GM19463 (cell line): ENCODE data around the gene ITK.

ENCODE experiments used
- ATAC-seq: cut with Tn5 transposase; IDR thresholded peaks from one replicate; pipeline ENCODE4 v1.9.1; 2021; ENCODE audit warnings: mild to moderate bottlenecking, moderate library complexity; ENCODE audit not compliant: unreplicated experiment

Gene ITK

DNA sequence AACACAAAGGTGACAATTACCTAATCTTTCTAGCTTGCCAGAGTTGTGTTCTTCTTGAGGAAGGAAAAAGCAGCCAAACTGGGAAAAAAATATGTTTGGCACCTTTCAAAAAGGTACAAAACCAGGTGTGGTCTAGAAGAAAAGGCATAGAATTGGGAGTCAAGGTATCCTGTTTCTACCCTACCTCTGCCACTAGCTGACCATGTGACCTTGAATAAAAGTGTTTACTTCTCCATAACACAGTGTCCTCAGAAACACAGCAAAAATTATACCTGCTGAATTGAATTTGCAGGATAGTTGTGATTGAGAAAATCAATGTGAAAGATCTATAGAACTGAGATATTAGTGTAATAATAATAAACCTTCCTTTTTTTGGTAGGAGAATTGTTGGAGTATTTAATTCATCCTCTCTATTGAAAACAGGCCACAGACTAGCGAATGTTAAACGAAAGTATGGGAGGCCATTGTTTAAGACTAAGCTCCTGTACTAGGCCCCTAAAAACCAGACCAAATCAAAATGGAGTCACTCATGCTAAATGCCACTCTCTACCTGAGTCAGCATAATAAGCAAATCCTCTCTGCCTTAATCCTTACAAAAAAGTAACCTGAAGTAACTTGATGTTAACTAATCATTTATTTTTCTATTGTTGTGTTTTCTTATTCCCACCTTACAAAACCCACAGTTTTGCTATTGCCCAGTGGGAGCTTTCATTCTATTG, 97.8 kb downstream of the ITK start:
- ATAC-seq = no peak

DNA sequence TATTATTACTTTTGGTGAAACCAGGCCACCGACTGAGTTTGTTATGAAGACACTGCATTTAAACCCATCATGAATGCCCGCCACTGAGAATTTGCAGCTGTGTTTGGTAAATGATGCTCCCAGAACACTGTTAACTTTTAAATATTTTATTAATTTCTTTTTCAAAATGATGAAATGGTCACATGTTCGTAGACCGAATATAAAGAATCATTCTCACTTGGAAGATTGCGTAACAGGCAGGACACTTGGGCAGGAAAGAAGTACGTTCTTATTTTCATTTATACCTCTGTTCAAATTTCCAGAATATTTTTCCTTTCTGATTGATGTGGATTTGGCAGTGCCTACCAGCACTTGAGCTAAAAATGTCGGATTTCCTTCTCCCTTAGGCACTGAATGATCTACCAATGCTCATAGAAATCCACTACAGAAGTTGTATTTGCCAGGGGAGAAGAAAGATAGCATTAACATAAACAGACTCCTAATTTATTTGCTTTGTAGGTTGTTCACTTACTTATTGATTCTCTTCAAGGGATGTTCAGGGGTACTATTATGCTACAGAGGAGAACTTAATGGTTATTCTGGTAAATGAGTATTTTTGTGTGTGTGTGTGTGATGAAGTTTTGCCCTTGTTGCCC, 99.1 kb downstream of the ITK start:
- no peak for ATAC-seq

DNA sequence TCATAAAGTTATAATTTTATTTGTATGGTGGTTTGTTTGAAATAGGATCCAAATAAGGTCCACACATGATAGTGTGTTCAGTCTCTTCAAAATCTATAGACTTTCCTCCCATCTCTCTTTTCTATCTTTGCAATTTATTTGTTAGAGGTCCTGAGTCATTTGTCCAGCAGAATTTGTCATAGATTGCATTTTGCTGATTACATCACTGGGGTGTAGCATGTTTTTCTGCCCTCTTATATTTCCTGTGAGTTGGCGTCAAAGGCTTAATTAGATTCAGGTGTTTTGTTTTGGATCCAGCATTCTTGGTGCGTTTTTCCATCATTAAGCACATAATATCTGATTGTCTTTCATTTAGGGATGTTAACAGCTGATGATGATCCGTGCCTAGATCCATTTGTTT, 100.3 kb downstream of the ITK start:
- no peak for ATAC-seq

DNA sequence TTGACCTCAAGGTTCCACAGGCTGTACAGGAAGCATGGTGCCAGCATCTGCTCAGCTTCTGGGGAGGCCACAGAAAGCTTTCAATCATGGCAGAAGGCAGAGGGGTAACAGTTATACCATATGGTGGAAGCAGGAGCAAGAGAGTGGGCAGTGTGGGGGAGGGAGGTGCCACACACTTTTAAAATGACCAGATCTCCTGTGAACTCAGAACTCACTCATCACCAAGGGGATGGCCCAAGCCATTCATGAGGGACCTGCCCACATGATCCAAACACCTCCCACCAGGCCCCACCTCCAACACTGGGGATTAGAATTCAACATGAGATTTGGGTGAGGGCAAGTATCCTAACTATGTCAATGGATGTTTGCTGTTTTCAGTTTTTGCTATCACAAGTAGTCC, 101.5 kb downstream of the ITK start:
- no peak for ATAC-seq

DNA sequence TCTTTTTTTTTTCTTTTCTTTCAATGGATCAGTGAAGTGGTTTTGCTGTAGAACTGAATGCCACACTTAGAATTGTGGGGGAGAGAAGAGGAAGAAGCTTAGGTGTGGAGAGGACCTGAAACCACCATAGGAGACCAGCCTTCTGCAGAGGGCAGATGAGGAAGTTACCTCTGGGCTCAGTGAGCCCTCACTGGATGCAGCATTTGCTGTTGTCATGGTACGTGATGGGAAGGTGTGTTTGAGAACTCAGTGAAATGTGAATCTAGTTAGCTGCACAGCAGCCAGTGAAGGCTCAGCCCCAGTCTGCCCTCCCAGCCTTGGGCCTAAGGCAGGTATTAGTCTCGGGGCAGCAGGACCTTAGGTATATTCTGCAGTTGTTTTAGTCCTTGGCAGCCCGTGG, 102.8 kb downstream of the ITK start:
- peak; percentile 99 for ATAC-seq

DNA sequence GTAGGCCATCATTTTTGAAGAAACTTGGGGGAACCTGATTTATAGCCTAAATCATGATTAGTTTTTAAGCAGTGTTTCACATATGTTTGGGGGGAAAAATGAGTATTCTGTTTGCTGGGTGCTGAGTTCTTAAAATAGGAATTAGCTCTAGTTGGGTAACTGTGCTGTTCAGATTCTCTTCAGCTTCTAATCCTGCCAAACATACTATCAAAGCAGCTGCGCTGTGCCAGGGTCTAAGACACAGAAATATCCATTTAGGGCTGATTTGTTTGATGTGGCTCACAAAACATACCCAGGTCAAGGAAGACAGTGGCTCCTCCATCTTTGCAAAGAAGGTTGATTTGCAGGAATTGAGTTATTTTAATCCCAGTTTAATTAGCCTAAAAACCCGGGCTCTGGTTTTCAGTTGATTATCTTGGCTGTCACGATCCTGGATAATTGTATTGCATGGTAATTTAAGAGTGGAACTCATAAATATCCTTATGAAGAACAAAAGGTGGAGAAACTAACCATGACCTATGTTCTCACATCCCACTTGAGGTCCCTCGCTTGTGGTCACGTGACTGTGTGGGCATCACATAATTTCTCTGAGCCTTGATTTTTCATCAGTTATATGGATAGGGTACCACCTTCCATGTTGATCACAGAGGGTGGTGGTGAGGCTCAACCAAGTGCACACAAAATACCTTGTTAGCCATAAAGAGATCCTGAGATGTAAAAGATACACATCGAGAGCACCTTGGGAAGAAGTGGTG, 104.0 kb downstream of the ITK start:
- no peak for ATAC-seq

DNA sequence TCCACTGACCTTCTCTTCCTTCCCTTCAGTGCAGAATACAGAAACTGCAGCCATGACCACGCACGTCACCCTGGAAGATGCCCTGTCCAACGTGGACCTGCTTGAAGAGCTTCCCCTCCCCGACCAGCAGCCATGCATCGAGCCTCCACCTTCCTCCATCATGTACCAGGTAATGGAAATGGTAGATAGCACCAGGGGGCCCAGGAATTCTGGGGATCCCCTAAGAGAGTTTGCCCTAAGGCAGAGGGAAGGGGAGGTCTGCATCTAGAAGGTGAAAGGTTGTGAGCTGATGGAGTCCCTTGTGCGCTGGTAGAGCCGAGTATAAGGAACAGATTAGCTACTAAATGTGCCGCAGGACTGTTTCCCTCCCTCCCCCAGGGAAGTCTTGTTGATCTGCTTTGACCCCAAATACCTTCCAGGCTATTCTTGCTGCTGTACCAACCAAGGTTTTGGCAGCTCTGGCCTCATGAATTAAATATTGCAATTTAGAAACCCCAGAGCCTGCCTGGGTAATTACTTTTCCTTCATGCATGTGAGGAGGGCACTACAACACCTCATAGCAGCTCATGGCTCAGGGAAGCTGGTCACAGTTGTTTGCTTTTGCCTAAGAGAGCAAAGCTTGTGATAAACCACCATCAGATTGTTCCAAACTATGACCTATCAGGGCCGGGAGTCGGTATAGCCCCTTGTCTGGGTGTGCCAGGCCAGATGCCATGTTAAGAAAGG, 104.8 kb downstream of the ITK start:
- no peak for ATAC-seq

DNA sequence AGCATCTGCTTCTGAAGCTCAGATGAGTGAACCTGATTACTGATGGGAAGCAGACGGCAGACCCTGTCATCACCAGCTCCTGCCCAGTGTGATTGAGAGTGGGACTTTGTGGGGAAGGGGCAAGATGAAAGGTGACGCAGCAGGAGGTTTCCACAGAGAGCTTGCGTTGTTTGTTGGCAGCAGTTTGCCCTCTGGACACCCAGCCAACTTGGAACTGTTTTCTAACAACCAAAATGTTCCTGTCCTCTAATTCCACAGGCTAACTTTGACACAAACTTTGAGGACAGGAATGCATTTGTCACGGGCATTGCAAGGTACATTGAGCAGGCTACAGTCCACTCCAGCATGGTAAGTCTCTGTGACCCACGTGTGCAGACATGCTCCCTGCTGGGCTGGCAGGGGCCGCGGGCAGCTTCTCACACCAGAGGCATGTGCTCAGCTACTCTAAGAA, 106.1 kb downstream of the ITK start:
- no peak for ATAC-seq

DNA sequence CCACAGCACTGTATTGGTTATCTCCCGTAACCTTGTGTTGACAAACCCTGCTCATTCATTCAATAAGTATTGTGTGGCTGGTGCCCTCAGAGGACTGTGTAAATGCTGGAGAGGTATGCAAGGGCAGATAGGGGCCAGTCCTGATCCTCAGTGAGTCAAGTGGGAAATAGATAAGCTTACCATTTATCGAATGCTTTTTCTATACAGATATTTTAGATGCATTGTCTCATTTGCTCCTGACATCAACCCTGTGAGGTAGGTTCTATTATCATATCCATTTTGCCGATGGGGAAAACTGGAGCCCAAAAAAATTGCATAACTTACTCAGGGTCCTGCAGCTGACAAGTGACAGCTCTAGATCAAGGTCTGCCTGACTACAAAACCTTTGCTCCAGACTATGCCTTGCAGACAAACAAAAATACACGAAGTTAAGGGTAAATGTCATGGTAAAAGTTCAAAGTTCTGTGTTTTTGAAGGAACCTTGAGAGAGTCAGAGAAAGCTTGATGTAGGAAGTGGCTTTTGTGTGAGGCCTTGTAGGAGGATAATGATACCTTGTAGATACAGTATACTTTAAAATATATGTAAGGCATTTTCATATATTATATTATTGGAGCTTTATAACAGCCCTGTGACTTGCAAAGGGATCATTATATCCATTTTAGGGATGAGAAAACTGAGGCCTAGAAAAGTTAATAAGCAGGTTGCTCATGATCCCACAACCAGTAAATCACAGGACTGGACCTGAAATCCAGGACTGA, 107.9 kb downstream of the ITK start:
- no peak for ATAC-seq

DNA sequence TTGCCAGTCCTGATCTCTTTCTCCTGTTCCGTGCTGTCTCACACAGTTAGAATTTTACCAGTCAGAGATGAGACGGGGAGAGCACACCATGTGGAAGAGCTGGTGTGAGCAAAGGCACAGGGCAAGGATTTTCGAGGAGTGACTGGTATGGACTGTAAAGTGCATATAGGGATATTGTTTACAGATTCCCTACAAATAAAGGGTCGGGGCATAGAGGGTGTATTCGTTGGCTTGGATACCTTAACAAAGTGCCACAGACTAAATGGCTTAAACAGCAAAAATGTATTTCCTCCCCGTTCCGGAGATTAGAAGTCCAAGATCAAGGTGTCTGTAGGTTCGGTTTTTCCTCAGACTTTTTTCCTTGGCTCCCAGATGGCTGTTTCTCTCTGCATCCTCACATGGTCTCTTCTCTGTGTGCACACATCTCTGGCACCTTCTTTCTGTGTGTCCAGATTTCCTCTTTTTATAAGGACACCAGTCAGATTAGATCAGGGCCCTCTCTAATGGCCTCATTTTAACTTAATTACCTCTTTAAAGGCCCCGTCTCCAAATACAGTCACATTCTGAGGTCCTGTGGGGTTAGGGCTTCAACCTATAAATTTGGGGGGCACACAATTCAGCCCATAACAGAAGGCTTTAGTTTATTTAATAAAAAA, 108.7 kb downstream of the ITK start:
- no peak for ATAC-seq

DNA sequence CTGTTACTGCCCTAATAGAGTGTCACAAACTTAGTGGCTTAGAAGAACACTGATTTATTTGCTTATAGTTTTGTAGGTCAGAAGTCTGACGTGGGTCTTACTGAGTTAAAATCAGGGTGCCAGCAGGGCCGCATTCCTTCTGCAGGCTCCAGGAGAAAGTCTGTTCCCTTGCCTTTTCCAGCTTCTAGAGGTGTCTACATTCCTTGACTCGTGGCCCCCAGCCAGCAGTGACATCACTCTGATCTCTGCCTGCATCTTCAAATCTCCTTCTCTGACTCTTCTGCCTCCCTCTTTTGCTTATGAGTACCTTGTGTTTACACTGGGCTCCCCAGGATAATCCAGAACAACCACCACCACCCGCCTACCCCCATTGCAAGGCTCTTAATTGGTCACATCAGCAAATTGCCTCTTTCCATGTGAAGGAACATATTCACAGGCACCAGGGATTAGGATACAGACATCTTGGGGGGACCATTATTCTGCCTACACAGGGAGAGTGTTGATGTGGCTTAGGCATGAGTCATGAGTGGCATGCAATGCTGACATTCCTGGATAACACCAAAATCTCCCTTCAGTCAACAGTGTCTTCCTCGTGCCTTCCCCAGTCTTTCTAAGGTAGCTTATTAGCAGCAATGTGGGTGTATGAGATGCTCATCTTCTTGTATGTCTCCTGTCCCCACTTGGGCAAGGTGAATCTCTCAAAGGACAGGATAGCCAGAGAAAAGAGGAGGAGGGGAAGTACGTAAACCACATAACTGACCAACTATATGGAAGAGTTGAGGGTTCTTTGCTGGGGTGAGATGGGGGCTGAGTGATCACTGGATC, 109.7 kb downstream of the ITK start:
- no peak for ATAC-seq

DNA sequence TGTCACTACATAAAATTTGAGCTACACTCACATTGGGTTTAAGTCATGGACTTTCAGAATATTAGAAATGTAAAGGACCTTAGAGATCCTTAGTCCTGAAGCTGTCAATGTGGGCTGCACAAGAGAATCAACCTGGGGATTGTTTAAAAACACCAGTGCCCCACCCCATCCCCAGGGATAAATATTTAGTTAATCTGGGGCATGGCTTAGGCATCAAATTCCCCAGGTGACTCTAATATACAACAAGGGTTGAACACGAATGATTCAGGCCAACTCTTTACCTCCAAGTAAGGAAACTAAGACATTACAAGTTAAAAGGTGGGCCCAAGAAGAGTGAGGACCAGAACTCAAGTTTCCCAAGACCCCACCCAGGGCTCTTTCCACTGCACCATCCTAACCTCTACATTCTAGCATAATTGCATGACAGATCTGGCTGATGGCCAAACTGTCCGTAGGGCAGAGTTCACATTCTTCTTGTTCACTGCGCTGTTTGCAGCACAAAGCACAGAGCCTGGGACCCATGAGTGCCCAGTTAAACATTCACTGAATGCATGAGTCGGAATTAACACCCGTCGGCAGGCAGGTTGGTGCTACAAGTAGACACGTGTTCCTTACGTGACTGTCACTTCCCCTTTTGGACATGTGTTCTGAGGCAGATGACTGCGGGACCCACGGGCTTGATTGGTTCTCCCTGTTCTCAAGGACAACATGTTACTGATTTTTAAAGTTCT, 110.5 kb downstream of the ITK start:
- peak; percentile 96 for ATAC-seq

DNA sequence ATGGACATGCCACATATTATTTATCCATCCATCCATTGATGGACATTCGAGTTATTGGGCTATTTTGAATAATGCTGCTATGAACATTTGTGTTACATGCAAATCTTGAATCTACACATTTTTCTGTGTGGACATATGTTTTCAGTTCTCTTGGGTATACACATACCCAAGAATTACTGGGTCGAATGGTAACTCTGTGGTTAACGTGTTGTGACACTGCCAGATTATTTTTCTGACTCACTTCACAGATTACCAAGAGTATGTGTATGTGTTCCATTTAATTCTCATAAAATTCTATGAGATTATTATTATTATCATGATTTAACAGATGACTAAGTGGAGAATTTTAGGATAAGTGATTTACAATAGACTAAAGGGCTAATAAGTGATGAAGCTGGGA, 112.0 kb downstream of the ITK start:
- ATAC-seq = no peak

DNA sequence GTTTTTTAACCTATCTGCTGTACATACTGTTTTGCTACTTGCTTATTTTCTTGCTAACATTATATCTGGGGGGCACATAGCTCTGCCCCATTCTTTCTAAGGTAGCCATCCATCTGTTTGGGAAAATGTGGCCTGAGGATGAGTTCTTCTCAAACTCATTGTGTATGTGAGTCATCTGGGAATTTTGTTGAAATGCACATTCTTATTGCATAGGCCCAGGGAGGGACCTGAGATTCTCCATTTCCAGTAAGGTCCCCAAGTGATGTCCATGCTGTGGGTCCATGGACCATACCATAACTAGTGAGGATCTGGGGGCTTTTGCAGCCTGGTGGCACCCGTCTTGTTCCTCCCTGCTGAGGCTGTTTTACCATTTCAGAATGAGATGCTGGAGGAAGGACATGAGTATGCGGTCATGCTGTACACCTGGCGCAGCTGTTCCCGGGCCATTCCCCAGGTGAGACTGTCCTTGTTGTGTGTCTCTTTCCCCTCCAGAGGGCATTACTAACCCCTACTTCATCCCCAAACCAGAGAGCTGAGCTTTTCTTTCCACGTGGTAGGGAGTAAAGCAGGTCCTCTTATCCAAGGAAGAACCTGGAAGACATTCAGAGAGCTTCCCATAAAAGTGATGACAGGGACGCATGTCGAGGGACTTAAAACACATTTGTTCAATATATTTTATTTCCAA, 113.9 kb downstream of the ITK start:
- ATAC-seq = no peak

DNA sequence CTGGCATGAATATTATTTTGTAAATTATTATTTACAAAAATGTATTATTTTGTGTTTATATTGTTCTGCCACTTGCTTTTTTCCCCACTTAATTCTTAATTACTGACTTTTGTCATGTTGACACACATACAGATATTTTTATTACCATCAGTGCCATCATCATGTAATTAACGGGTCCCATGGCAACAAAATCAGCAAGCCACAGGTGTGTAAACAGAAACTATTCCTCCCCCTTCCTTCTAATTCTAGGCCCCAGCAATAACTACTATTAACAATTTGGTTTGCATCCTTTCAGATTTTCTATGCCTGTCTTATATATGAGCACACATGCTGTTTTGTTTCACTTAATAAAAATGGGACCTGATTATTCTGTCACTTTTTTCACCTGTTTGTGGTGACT, 114.6 kb downstream of the ITK start:
- no peak for ATAC-seq

DNA sequence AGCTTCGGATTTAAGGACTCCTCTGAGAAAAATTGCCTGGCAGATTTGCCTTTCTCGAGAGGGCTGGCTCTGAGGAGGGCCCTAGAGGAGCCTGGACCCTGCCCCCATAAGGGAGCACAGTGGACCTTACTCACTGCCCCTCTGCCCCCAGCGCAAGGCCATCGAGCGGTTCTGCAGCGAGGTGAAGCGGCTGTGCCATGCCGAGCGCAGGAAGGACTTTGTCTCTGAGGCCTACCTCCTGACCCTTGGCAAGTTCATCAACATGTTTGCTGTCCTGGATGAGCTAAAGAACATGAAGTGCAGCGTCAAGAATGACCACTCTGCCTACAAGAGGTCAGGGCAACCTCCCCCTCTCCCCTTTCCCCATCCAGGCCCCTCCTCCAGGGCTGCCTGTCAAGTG, 119.9 kb downstream of the ITK start:
- no peak for ATAC-seq

DNA sequence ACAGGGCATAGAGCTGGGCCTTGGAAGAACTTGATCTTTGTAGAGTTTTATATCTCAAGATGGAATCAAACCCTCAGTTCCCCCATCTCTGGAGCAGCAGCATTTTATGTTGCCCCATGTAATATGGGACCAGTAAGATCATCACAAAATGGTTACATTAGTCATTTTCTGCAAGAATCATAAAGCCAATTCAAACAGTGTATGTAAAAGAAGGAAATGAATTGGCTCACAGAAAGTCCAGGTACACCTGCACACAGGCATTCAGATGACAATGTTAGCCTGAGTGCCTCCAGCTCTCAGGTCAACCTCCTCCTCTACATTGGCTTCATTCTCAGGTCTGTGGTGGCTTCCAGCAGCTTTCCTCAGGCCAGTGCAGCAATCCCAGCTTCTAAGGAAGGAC, 120.4 kb downstream of the ITK start:
- no peak for ATAC-seq

DNA sequence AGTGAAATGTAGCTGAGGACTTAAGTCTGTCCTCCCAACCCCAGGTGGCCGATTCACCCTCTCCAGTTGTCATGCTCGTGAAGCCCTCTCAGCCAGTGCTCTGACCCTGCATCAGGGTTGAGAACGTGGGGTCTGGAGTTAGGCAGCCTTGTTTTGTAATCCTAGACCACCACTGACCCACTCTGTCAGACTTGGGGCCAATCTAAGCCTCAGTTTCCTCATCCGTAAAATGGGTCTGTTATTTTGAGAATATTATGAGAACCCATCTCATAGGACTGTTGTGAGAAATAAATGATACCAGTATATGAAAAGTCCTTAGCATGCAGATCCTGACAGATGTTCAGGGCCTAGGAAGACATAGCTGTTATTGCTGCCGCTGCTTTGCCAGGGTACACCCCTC, 122.4 kb downstream of the ITK start:
- ATAC-seq = no peak
